ENCODE measurements around the gene SHISA3.

SHISA3 gene

DNA sequence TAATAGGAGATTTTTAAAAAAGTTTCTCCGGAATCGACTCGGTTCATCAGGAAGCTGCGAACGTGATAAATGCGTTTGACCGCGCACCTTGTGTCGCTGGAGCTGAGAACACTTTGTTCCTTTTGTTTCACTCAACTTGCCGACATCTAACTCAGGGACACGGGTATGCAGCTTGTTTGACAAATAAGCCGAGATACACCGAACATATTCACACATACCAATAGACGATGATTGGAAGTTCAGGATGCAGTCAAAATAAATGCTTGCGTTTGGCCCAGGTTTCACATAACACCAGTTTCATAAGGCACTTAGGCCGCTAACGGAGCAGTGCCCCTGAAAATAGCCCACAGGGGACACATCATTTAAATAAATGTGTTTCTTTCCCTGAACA is 932 bp upstream of the SHISA3 start:
- H3K9ac ChIP-seq (ENCODE audit: low read length): no peak overlapping the region
- H4K20me1 ChIP-seq (ENCODE audit: low read depth, low read length): no peaks in the 10 kb centered on the region
- no peaks in the 10 kb centered on the region for H3K79me2 ChIP-seq (ENCODE audit: insufficient read depth, low read length)
- no peaks in the 10 kb centered on the region for H3K9me2 ChIP-seq (replicated peaks; ENCODE audit: insufficient read depth, low read length)
- H3K4me2 ChIP-seq (ENCODE audit: low read depth, low read length, poor library complexity, severe bottlenecking): no peak overlapping the region
- no peak for TF ChIP-seq EZH2phosphoT487 (conservative IDR thresholded peaks at IDR 0.05; ENCODE audit: low read length)
- TF ChIP-seq, protein P1, sequence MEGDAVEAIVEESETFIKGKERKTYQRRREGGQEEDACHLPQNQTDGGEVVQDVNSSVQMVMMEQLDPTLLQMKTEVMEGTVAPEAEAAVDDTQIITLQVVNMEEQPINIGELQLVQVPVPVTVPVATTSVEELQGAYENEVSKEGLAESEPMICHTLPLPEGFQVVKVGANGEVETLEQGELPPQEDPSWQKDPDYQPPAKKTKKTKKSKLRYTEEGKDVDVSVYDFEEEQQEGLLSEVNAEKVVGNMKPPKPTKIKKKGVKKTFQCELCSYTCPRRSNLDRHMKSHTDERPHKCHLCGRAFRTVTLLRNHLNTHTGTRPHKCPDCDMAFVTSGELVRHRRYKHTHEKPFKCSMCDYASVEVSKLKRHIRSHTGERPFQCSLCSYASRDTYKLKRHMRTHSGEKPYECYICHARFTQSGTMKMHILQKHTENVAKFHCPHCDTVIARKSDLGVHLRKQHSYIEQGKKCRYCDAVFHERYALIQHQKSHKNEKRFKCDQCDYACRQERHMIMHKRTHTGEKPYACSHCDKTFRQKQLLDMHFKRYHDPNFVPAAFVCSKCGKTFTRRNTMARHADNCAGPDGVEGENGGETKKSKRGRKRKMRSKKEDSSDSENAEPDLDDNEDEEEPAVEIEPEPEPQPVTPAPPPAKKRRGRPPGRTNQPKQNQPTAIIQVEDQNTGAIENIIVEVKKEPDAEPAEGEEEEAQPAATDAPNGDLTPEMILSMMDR (IDR thresholded peaks at IDR 0.05; ENCODE audit: insufficient read depth, low read length, poor library complexity, severe bottlenecking): no peak
- no peak overlapping the region for H2AFZ ChIP-seq (ENCODE audit: low read depth, low read length, severe bottlenecking)
- no peak overlapping the region for H3K4me3 ChIP-seq (ENCODE audit: insufficient read depth, low read length, poor library complexity, severe bottlenecking)
- H3K9me3 ChIP-seq (ENCODE audit: insufficient read depth, low read length): no peaks in the 10 kb centered on the region
- no peaks in the 10 kb centered on the region for H3F3A ChIP-seq (ENCODE audit: insufficient read depth)
- 0 out of 2 replicates have a peak, but pooled peaks cover 3% of the 10 kb centered on the region for H3K27me3 ChIP-seq (ENCODE audit: low read length)
- H3K36me3 ChIP-seq (ENCODE audit: low read length): no peaks in the 10 kb centered on the region
- H3K27ac ChIP-seq (ENCODE audit: low read depth, low read length): no peak overlapping the region

DNA sequence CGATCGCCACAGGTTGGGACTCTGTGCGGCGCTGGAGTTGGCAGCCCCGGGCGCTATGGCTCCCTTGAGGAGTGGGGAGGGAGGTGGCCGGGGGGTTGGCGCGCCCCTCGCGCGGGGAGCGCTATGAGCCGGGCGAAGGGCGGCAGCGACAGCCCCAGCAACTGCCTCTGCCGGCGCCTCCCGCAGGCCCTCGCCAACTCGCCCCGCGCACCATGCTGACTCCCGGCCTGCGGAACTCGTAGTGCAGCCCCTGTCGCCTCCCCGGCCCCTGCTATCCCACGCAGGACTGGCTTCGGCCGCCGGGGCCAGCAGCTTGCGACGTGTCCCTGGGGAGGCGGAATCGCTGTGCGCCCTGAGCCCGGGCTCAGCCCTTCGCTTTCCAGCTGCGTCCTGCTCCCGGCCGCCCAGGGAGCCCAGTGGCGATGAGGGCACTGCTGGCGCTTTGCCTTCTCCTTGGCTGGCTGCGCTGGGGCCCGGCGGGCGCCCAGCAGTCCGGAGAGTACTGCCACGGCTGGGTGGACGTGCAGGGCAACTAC is 415 bp downstream of the SHISA3 start:
- 0 out of 2 replicates have a peak, but pooled peaks cover 3% of the 10 kb centered on the region for H3K27me3 ChIP-seq (ENCODE audit: low read length)
- H3K79me2 ChIP-seq (ENCODE audit: insufficient read depth, low read length): no peaks in the 10 kb centered on the region
- no peaks in the 10 kb centered on the region for H4K20me1 ChIP-seq (ENCODE audit: low read depth, low read length)
- no peaks in the 10 kb centered on the region for H3K36me3 ChIP-seq (ENCODE audit: low read length)
- H3K4me2 ChIP-seq (ENCODE audit: low read depth, low read length, poor library complexity, severe bottlenecking): peak overlapping the region; percentile 60
- TF ChIP-seq EZH2phosphoT487 (conservative IDR thresholded peaks at IDR 0.05; ENCODE audit: low read length): no peak
- TF ChIP-seq, protein P1 (IDR thresholded peaks at IDR 0.05; ENCODE audit: insufficient read depth, low read length, poor library complexity, severe bottlenecking): no peak
- H3K9me3 ChIP-seq (ENCODE audit: insufficient read depth, low read length): no peaks in the 10 kb centered on the region
- H3F3A ChIP-seq (ENCODE audit: insufficient read depth): no peaks in the 10 kb centered on the region
- H3K9me2 ChIP-seq (replicated peaks; ENCODE audit: insufficient read depth, low read length): no peaks in the 10 kb centered on the region
- H2AFZ ChIP-seq (ENCODE audit: low read depth, low read length, severe bottlenecking): peak overlapping the region; percentile 92
- peak overlapping the region; percentile 33 for H3K9ac ChIP-seq (ENCODE audit: low read length)
- no peak overlapping the region for H3K27ac ChIP-seq (ENCODE audit: low read depth, low read length)
- H3K4me3 ChIP-seq (ENCODE audit: insufficient read depth, low read length, poor library complexity, severe bottlenecking): peak overlapping the region; percentile 53

- H3K4me3 ChIP-seq (ENCODE audit: insufficient read depth, low read length, poor library complexity, severe bottlenecking): peak overlapping the region; percentile 53
- H4K20me1 ChIP-seq (ENCODE audit: low read depth, low read length): no peaks in the 10 kb centered on the region
- H3K27ac ChIP-seq (ENCODE audit: low read depth, low read length): no peak overlapping the region
- H3K27me3 ChIP-seq (ENCODE audit: low read length): 0 out of 2 replicates have a peak, but pooled peaks cover 3% of the 10 kb centered on the region
- H3K4me2 ChIP-seq (ENCODE audit: low read depth, low read length, poor library complexity, severe bottlenecking): peak overlapping the region; percentile 60
- no peaks in the 10 kb centered on the region for H3K9me3 ChIP-seq (ENCODE audit: insufficient read depth, low read length)
- no peak overlapping the region for H2AFZ ChIP-seq (ENCODE audit: low read depth, low read length, severe bottlenecking)
- H3K79me2 ChIP-seq (ENCODE audit: insufficient read depth, low read length): no peaks in the 10 kb centered on the region
- H3K9ac ChIP-seq (ENCODE audit: low read length): peak overlapping the region; percentile 33; the same call in 1 of the 2 replicates
- H3K36me3 ChIP-seq (ENCODE audit: low read length): no peaks in the 10 kb centered on the region
- H3F3A ChIP-seq (ENCODE audit: insufficient read depth): no peaks in the 10 kb centered on the region
- no peaks in the 10 kb centered on the region for H3K9me2 ChIP-seq (replicated peaks; ENCODE audit: insufficient read depth, low read length)
- TF ChIP-seq, protein P1 (IDR thresholded peaks at IDR 0.05; ENCODE audit: insufficient read depth, low read length, poor library complexity, severe bottlenecking): no peak
- TF ChIP-seq EZH2phosphoT487 (conservative IDR thresholded peaks at IDR 0.05; ENCODE audit: low read length): no peak
Observed at GRCh38 chr4:42398171-42398870, 1.0 kb downstream of the SHISA3 start.

All from SU-DHL-6 (cell line).